ENCODE data around the gene SMURF2. TPM values are rescaled to one million over a fixed set of nuclear protein-coding genes. Genes with fewer than 3 reads are reported as not detected.
"Not testable (repeated sequence)": the region's sequence is repeated elsewhere in the genome, so short reads cannot be mapped to it uniquely, and the experiment has no call there.

SMURF2 gene
- total and polyA plus RNA-seq, 9 of the 15 experiments (the other 6 are each of a cell fraction or from before 2014, with no cell fraction given) = 3.8 to 22.0 (median 14.8) TPM

- BruUV-seq (replicated peaks); ATAC-seq; H3K9ac ChIP-seq (ENCODE audit: insufficient read depth in 1 of 2, low read depth in 2 of 2, low read length in 2 of 2); H3K27me3 ChIP-seq (ENCODE audit: control insufficient read depth in 2 of 2, insufficient read depth in 2 of 2, low read length in 2 of 2); H3K27ac ChIP-seq (ENCODE audit: extremely low read depth, low read depth, low read length); FAIRE-seq; intact Hi-C loops (cut with micrococcal nuclease); H2AFZ ChIP-seq (ENCODE audit: low read depth, low read length); H3K4me1 ChIP-seq (replicated peaks in 1 of 2; ENCODE audit: control insufficient read depth in 2 of 2, insufficient read depth in 2 of 2, low read length in 2 of 2); H3K36me3 ChIP-seq (ENCODE audit: control insufficient read depth, insufficient read depth, low read length); CTCF ChIA-PET (ENCODE audit: low intra/inter-chr PET ratio); H3K79me2 ChIP-seq (ENCODE audit: control insufficient read depth, insufficient read depth, low read length); H3K4me2 ChIP-seq (ENCODE audit: insufficient read depth, low read length); H3K9me1 ChIP-seq (ENCODE audit: control insufficient read depth, insufficient read depth, low read length); H3K4me3 ChIP-seq; H3K9me3 ChIP-seq (replicated peaks; ENCODE audit: control insufficient read depth, insufficient read depth, low read depth, low read length); in situ Hi-C loops (cut with MboI); H4K20me1 ChIP-seq (replicated peaks; ENCODE audit: control insufficient read depth, insufficient read depth, low read length); TF ChIP-seq ATF3 (CRISPR knock-in tag; conservative IDR thresholded peaks at IDR 0.05): not testable (repeated sequence)
- peak in 1 of 4 experiments; percentile 15 for DNase-seq (ENCODE audit: extremely low read depth in 1 of 4, low spot score in 3 of 4)
- POLR2A ChIA-PET = interaction anchor here (1.0 kb wide), 1 partner anchor 11 kb away, joined by 3 read pairs; no protein-coding TSS in a partner anchor
- WGBS (ENCODE audit: insufficient coverage, low coverage, missing lambda C conversion rate) = 50% methylated on average over 14 of the region's 14 CpGs
- TF ChIP-seq ARID1B (IDR thresholded peaks at IDR 0.05) (peak; percentile 15; the same call in 1 of the 2 replicates), ZNF121 (CRISPR knock-in tag; conservative IDR thresholded peaks at IDR 0.05) (peak; percentile 68), BCOR (IDR thresholded peaks at IDR 0.05) (peak; percentile 26; the same call in 1 of the 2 replicates), JUND (IDR thresholded peaks at IDR 0.05; ENCODE audit: borderline replicate concordance, low read depth, low read length) (peak; percentile 23; the same call in 1 of the 2 replicates), JUND (tag; IDR thresholded peaks at IDR 0.05; ENCODE audit: borderline replicate concordance, low read depth, low read length) (0 out of 3 replicates have a peak, but pooled peaks have one; percentile 12), ATF3 (IDR thresholded peaks at IDR 0.05) (peak; percentile 63; the same call in 1 of the 2 replicates), FOSL1 (tag; conservative IDR thresholded peaks at IDR 0.05) (peak; percentile 62), ZBTB33 (CRISPR knock-in tag; IDR thresholded peaks at IDR 0.05) (peak; percentile 37; the same call in 1 of the 2 replicates)
These were observed 6.0 kb upstream of the SMURF2 start for GRCh38 chr17:64667807-64668721.

Data from K562 (cell line).